BJ (cell line): Measurements from ENCODE around the gene CCDC102A. TPM values are rescaled to one million over a fixed set of nuclear protein-coding genes. Genes with fewer than 3 reads are reported as not detected.

ENCODE experiments used
- polyA plus RNA-seq: library from polyadenylated mRNA; depleted of rRNA; stranded (reverse); fragments of >200 nt; gene quantifications from 2 replicates; pipeline ENCODE4 v1.2.3, GENCODE V29; 2011; rRNA removed

The CCDC102A gene
- polyA plus RNA-seq, 1 experiment = 13.6 TPM

Other genes starting within 250 kb of the CCDC102A start
- not detected in 2 replicates for gene CCL22, start 177.8 kb downstream of the CCDC102A start, polyA plus RNA-seq
- gene CX3CL1, start 164.1 kb downstream of the CCDC102A start, polyA plus RNA-seq = 0.02 TPM in 1 of 2 replicates, not detected in the other
- gene CCL17, start 131.8 kb downstream of the CCDC102A start, polyA plus RNA-seq = not detected in 2 replicates
- gene CIAPIN1, start 89.2 kb downstream of the CCDC102A start, polyA plus RNA-seq = 51.6 and 55.3 TPM in 2 replicates
- 62.7 and 69.5 TPM in 2 replicates for gene COQ9, start 89.1 kb downstream of the CCDC102A start, polyA plus RNA-seq
- 127 and 176 TPM in 2 replicates for gene POLR2C, start 73.9 kb downstream of the CCDC102A start, polyA plus RNA-seq
- gene DOK4, start 50.1 kb downstream of the CCDC102A start, polyA plus RNA-seq = 28.3 and 40.0 TPM in 2 replicates
- not detected in 2 replicates for gene ADGRG5, start 6.1 kb upstream of the CCDC102A start, polyA plus RNA-seq
- gene ADGRG1, start 92.1 kb upstream of the CCDC102A start, polyA plus RNA-seq = 0.44 and 1.1 TPM in 2 replicates
- not detected in 2 replicates for gene ADGRG3, start 131.7 kb upstream of the CCDC102A start, polyA plus RNA-seq
- not detected in 2 replicates for gene DRC7, start 158.2 kb upstream of the CCDC102A start, polyA plus RNA-seq
- 14.3 and 28.1 TPM in 2 replicates for gene KATNB1, start 199.2 kb upstream of the CCDC102A start, polyA plus RNA-seq